WTC11 (cell line): ENCODE data around the gene SLC10A4.

Experiments used
- CREM ChIP-seq: sonication (generic); formaldehyde crosslinking; IDR thresholded peaks from 2 replicates; pipeline ENCODE4 v1.8.1; 2022; ENCODE audit warnings: mild to moderate bottlenecking, missing genetic modification reagents, moderate library complexity
- JUN ChIP-seq: sonication (generic); formaldehyde crosslinking; IDR thresholded peaks from 2 replicates; pipeline ENCODE4 v1.8.0; 2023; ENCODE audit warnings: mild to moderate bottlenecking, missing genetic modification reagents
- KAT7 ChIP-seq: sonication (generic); formaldehyde crosslinking; IDR thresholded peaks from 2 replicates; pipeline ENCODE4 v1.8.1; 2023; ENCODE audit warnings: missing genetic modification reagents, mild to moderate bottlenecking, borderline replicate concordance
- NR3C1 ChIP-seq: sonication (generic); formaldehyde crosslinking; conservative IDR thresholded peaks from 2 replicates; pipeline ENCODE4 v1.8.1; 2023; ENCODE audit warnings: low read depth, mild to moderate bottlenecking, missing genetic modification reagents
- TCF7 ChIP-seq: sonication (generic); formaldehyde crosslinking; IDR thresholded peaks from 2 replicates; pipeline ENCODE4 v1.8.0; 2022; ENCODE audit warnings: mild to moderate bottlenecking, low read depth, missing genetic modification reagents, moderate library complexity
- ZNF121 ChIP-seq: sonication (generic); formaldehyde crosslinking; IDR thresholded peaks from 2 replicates; pipeline ENCODE4 v1.8.0; 2023; ENCODE audit warnings: missing genetic modification reagents
- TF ChIP-seq, protein P1 (sequence below): fragments of 200-600 bp; IDR thresholded peaks from 2 replicates; pipeline ENCODE4 v1.8.0; 2022; ENCODE audit warnings: antibody characterized with exemption
- TF ChIP-seq, protein P2 (sequence below): sonication (generic); formaldehyde crosslinking; IDR thresholded peaks from 2 replicates; pipeline ENCODE4 v1.8.0; 2022; ENCODE audit warnings: mild to moderate bottlenecking, missing genetic modification reagents
- TF ChIP-seq, protein P3 (sequence below): sonication (generic); formaldehyde crosslinking; IDR thresholded peaks from 2 replicates; pipeline ENCODE4 v1.8.1; 2022; ENCODE audit warnings: low read depth, mild to moderate bottlenecking, moderate library complexity, missing genetic modification reagents, borderline replicate concordance
- TF ChIP-seq, protein P4 (sequence below): sonication (generic); formaldehyde crosslinking; IDR thresholded peaks from 2 replicates; pipeline ENCODE4 v1.8.1; 2023; ENCODE audit warnings: mild to moderate bottlenecking, missing genetic modification reagents, moderate library complexity
- TF ChIP-seq, protein P5 (sequence below): sonication (generic); formaldehyde crosslinking; IDR thresholded peaks from 2 replicates; pipeline ENCODE4 v1.8.0; 2022; ENCODE audit warnings: mild to moderate bottlenecking, missing genetic modification reagents
- TF ChIP-seq, protein P6 (sequence below): sonication (generic); formaldehyde crosslinking; IDR thresholded peaks from 2 replicates; pipeline ENCODE4 v1.8.0; 2022; ENCODE audit warnings: mild to moderate bottlenecking, missing genetic modification reagents
- TF ChIP-seq, protein P7 (sequence below): sonication (generic); formaldehyde crosslinking; IDR thresholded peaks from 2 replicates; pipeline ENCODE4 v1.8.1; 2023; ENCODE audit warnings: mild to moderate bottlenecking, missing genetic modification reagents, borderline replicate concordance

DNA sequence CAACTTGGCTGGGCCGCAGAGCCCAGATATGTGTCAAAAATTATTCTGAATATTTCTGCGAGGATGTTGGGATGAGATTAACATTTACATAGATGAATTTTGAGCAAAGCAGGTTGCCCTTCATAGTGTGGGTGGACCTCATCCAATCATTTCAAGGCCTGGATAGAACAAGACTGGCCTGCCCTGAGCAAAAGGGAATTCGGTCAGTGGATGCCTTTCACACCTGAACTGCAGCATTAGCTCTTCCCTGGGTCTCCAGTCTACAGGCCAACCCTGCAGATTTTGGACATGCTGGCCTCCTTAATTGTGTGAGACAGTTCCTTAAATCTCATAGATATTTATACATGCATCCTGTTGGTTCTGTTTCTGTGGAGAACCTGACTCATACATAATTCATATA, 32.4 kb upstream of the SLC10A4 start:
- TF ChIP-seq, protein P1, sequence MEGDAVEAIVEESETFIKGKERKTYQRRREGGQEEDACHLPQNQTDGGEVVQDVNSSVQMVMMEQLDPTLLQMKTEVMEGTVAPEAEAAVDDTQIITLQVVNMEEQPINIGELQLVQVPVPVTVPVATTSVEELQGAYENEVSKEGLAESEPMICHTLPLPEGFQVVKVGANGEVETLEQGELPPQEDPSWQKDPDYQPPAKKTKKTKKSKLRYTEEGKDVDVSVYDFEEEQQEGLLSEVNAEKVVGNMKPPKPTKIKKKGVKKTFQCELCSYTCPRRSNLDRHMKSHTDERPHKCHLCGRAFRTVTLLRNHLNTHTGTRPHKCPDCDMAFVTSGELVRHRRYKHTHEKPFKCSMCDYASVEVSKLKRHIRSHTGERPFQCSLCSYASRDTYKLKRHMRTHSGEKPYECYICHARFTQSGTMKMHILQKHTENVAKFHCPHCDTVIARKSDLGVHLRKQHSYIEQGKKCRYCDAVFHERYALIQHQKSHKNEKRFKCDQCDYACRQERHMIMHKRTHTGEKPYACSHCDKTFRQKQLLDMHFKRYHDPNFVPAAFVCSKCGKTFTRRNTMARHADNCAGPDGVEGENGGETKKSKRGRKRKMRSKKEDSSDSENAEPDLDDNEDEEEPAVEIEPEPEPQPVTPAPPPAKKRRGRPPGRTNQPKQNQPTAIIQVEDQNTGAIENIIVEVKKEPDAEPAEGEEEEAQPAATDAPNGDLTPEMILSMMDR, result no peak
- TF ChIP-seq, protein P2, sequence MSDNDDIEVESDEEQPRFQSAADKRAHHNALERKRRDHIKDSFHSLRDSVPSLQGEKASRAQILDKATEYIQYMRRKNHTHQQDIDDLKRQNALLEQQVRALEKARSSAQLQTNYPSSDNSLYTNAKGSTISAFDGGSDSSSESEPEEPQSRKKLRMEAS (CRISPR knock-in tag), result no peak
- no peak for TF ChIP-seq KAT7 (CRISPR knock-in tag)
- TF ChIP-seq, protein P3, sequence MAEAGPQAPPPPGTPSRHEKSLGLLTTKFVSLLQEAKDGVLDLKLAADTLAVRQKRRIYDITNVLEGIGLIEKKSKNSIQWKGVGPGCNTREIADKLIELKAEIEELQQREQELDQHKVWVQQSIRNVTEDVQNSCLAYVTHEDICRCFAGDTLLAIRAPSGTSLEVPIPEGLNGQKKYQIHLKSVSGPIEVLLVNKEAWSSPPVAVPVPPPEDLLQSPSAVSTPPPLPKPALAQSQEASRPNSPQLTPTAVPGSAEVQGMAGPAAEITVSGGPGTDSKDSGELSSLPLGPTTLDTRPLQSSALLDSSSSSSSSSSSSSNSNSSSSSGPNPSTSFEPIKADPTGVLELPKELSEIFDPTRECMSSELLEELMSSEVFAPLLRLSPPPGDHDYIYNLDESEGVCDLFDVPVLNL (CRISPR knock-in tag), result no peak
- TF ChIP-seq, protein P4, sequence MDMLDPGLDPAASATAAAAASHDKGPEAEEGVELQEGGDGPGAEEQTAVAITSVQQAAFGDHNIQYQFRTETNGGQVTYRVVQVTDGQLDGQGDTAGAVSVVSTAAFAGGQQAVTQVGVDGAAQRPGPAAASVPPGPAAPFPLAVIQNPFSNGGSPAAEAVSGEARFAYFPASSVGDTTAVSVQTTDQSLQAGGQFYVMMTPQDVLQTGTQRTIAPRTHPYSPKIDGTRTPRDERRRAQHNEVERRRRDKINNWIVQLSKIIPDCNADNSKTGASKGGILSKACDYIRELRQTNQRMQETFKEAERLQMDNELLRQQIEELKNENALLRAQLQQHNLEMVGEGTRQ (CRISPR knock-in tag), result no peak
- no peak for TF ChIP-seq JUN (CRISPR knock-in tag)
- no peak for TF ChIP-seq TCF7 (CRISPR knock-in tag)
- 0 out of 2 replicates have a peak, but pooled peaks have one; percentile 26 for TF ChIP-seq ZNF121
- TF ChIP-seq, protein P5, sequence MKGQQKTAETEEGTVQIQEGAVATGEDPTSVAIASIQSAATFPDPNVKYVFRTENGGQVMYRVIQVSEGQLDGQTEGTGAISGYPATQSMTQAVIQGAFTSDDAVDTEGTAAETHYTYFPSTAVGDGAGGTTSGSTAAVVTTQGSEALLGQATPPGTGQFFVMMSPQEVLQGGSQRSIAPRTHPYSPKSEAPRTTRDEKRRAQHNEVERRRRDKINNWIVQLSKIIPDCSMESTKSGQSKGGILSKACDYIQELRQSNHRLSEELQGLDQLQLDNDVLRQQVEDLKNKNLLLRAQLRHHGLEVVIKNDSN (CRISPR knock-in tag), result no peak
- TF ChIP-seq, protein P6, sequence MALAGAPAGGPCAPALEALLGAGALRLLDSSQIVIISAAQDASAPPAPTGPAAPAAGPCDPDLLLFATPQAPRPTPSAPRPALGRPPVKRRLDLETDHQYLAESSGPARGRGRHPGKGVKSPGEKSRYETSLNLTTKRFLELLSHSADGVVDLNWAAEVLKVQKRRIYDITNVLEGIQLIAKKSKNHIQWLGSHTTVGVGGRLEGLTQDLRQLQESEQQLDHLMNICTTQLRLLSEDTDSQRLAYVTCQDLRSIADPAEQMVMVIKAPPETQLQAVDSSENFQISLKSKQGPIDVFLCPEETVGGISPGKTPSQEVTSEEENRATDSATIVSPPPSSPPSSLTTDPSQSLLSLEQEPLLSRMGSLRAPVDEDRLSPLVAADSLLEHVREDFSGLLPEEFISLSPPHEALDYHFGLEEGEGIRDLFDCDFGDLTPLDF (CRISPR knock-in tag), result no peak
- no peak for TF ChIP-seq CREM (CRISPR knock-in tag)
- no peak for TF ChIP-seq NR3C1 (CRISPR knock-in tag)
- TF ChIP-seq, protein P7, sequence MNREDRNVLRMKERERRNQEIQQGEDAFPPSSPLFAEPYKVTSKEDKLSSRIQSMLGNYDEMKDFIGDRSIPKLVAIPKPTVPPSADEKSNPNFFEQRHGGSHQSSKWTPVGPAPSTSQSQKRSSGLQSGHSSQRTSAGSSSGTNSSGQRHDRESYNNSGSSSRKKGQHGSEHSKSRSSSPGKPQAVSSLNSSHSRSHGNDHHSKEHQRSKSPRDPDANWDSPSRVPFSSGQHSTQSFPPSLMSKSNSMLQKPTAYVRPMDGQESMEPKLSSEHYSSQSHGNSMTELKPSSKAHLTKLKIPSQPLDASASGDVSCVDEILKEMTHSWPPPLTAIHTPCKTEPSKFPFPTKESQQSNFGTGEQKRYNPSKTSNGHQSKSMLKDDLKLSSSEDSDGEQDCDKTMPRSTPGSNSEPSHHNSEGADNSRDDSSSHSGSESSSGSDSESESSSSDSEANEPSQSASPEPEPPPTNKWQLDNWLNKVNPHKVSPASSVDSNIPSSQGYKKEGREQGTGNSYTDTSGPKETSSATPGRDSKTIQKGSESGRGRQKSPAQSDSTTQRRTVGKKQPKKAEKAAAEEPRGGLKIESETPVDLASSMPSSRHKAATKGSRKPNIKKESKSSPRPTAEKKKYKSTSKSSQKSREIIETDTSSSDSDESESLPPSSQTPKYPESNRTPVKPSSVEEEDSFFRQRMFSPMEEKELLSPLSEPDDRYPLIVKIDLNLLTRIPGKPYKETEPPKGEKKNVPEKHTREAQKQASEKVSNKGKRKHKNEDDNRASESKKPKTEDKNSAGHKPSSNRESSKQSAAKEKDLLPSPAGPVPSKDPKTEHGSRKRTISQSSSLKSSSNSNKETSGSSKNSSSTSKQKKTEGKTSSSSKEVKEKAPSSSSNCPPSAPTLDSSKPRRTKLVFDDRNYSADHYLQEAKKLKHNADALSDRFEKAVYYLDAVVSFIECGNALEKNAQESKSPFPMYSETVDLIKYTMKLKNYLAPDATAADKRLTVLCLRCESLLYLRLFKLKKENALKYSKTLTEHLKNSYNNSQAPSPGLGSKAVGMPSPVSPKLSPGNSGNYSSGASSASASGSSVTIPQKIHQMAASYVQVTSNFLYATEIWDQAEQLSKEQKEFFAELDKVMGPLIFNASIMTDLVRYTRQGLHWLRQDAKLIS, result no peak
